Gastrocnemius medialis (tissue), 4 donors: ENCODE measurements around the gene CUX1. TPM values are rescaled to one million over a fixed set of nuclear protein-coding genes. Genes with fewer than 3 reads are reported as not detected.

Source experiments
- ATAC-seq, 2 donors: fragments of 150-250 bp; one replicate each; pipeline ENCODE4 v1.9.1; 2016
- DNase-seq, 2 donors: peaks; one replicate each; pipeline ENCODE4 v3.0.0-alpha.2; 2019
- H3K27ac ChIP-seq, 4 donors: fragments of 200-600 bp; sonication (generic); 1 replicate in 1 of 4; 2 replicates in 3 of 4; pipeline ENCODE4 v1.5.1; 2016 to 2018; ENCODE audit warnings: mild to moderate bottlenecking in 2 of 4, moderate library complexity in 1 of 4
- H3K27me3 ChIP-seq, 3 donors: fragments of 200-600 bp; sonication (generic) in 2 of 3; 1 replicate in 1 of 3; 2 replicates in 2 of 3; pipeline versions ENCODE4 v1.5.1 to v1.6.0; 2016 to 2019; ENCODE audit warnings: mild to moderate bottlenecking in 1 of 3, moderate library complexity in 1 of 3
- H3K36me3 ChIP-seq, 2 donors: fragments of 200-600 bp; sonication (generic) in 1 of 2; one replicate each; pipeline ENCODE4 v1.5.1; 2017 to 2018
- H3K4me1 ChIP-seq, 2 donors: fragments of 200-600 bp; sonication (generic) in 1 of 2; one replicate each; pipeline ENCODE4 v1.5.1; 2016 to 2017; ENCODE audit warnings: mild to moderate bottlenecking in 2 of 2
- H3K4me3 ChIP-seq, 4 donors: fragments of 200-600 bp; sonication (generic) in 3 of 4; 1 replicate in 1 of 4; 2 replicates in 3 of 4; pipeline ENCODE4 v1.5.1; 2016 to 2019; ENCODE audit warnings: mild to moderate bottlenecking in 2 of 4
- H3K9me3 ChIP-seq, 3 donors: fragments of 200-600 bp; sonication (generic) in 2 of 3; 1 replicate in 1 of 3; 2 replicates in 2 of 3; pipeline ENCODE4 v1.5.1; 2016 to 2019
- POLR2A ChIP-seq, 2 donors: fragments of 450-650 bp; IDR thresholded peaks; one replicate each; pipeline ENCODE4 v1.6.1; 2017; ENCODE audit warnings: antibody characterized with exemption in 2 of 2, mild to moderate bottlenecking in 2 of 2, moderate library complexity in 2 of 2
- in situ Hi-C, 4 donors: fragments of 200-750 bp; cut with MboI; loops; one replicate each; pipeline versions ENCODE4 v1.15.0 to v1.8.0; 2017; ENCODE audit warnings: low sequenced_read_pairs in 4 of 4
- intact Hi-C: fragments of 100-400 bp; cut with DNase I; formaldehyde crosslinking; loops from one replicate; pipeline ENCODE4 v1.15.1; 2023; ENCODE audit warnings: low total_unique reads
- total RNA-seq, 4 donors: library from RNA; depleted of rRNA; stranded (reverse); fragments of >200 nt; gene quantifications; one replicate each; pipeline versions ENCODE4 v1.1.0 to v1.2.3, GENCODE V29; 2016
- TF ChIP-seq, protein P1 (sequence below), 5 experiments: fragments of 450-650 bp in 3 of 5; fragments of 200-600 bp in 2 of 5; sonication (generic) in 2 of 5; IDR thresholded peaks in 4 of 5; conservative IDR thresholded peaks in 1 of 5; 1 replicate in 4 of 5; 2 replicates in 1 of 5; pipeline ENCODE4 v1.5.1; 2016 to 2019; ENCODE audit warnings: antibody characterized with exemption in 5 of 5, mild to moderate bottlenecking in 3 of 5, moderate library complexity in 3 of 5

The CUX1 gene
- total RNA-seq, 4 donors from 2014 or later, result 44.1 to 57.9 (median 54.9) TPM

DNA sequence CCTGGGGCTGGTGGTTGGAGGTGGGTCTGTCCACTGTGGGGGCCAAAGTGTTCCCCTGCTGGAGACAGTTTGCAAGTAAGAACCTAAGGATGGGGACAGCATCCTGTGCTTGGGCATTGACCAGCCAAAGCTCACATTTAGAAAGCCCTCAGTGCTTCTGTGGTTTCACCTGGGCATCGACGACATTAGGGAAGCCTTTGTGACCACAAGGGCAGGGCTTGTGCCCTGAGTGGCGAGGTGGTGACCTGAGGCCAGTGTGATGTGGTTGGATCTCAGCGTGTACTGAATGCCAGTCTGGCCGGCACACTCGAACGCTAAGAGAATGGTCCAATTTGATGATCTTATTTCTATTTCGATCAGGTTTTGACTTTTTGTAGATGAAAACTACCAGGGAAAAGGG is 437.1 kb downstream of the CUX1 start:
- intact Hi-C loops, result no loop called here
- H3K4me3 ChIP-seq, result no peak overlapping the region
- DNase-seq, result no peak
- TF ChIP-seq, protein P1, sequence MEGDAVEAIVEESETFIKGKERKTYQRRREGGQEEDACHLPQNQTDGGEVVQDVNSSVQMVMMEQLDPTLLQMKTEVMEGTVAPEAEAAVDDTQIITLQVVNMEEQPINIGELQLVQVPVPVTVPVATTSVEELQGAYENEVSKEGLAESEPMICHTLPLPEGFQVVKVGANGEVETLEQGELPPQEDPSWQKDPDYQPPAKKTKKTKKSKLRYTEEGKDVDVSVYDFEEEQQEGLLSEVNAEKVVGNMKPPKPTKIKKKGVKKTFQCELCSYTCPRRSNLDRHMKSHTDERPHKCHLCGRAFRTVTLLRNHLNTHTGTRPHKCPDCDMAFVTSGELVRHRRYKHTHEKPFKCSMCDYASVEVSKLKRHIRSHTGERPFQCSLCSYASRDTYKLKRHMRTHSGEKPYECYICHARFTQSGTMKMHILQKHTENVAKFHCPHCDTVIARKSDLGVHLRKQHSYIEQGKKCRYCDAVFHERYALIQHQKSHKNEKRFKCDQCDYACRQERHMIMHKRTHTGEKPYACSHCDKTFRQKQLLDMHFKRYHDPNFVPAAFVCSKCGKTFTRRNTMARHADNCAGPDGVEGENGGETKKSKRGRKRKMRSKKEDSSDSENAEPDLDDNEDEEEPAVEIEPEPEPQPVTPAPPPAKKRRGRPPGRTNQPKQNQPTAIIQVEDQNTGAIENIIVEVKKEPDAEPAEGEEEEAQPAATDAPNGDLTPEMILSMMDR (IDR thresholded peaks at IDR 0.05 in 4 of 5, conservative IDR thresholded peaks at IDR 0.05 in 1 of 5), result no peak
- TF ChIP-seq POLR2A (IDR thresholded peaks at IDR 0.05), result no peak
- H3K27me3 ChIP-seq, result no peaks in the 10 kb centered on the region
- H3K36me3 ChIP-seq, result peaks cover 0 to 6% of the 10 kb centered on the region in 2 donors
- ATAC-seq, result no peak
- H3K9me3 ChIP-seq, result no peaks in the 10 kb centered on the region
- peaks cover 0 to 3% of the 10 kb centered on the region in 2 donors for H3K4me1 ChIP-seq
- in situ Hi-C loops, result loop anchor here in 2 of 4 donors (25.0 kb wide), 1 partner anchor 567 kb away; no protein-coding TSS in a partner anchor
- H3K27ac ChIP-seq, result no peak overlapping the region

DNA sequence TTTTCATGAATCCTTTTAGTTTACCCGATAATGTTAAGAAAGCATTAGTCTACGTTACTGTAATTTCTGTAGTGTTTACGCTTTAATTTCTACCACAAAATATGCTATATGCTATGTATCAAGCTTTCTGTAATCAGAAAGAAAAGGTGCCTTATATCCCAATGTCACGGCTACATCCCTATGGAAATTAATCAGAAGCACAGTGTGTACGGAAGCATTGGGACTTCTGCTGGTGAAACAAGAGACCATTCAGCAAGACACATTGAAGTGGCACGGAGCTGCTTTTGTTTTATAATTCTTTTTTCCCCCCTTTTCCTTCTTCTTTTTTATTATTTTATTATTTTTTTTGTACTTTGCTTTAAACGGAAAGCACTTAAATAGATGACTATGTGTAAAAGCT is 438.1 kb downstream of the CUX1 start:
- DNase-seq (no peak), ATAC-seq (no peak)
- in situ Hi-C loops (loop anchor here in 2 of 4 donors (25.0 kb wide), 1 partner anchor 568 kb away; no protein-coding TSS in a partner anchor), intact Hi-C loops (no loop called here)
- no peaks in the 10 kb centered on the region for H3K9me3 ChIP-seq
- no peak overlapping the region for H3K27ac ChIP-seq
- peaks cover 0 to 3% of the 10 kb centered on the region in 2 donors for H3K4me1 ChIP-seq
- no peaks in the 10 kb centered on the region for H3K36me3 ChIP-seq
- no peak overlapping the region for H3K4me3 ChIP-seq
- no peak for TF ChIP-seq POLR2A (IDR thresholded peaks at IDR 0.05)
- TF ChIP-seq, protein P1 (IDR thresholded peaks at IDR 0.05 in 4 of 5, conservative IDR thresholded peaks at IDR 0.05 in 1 of 5), result no peak
- H3K27me3 ChIP-seq, result no peaks in the 10 kb centered on the region

DNA sequence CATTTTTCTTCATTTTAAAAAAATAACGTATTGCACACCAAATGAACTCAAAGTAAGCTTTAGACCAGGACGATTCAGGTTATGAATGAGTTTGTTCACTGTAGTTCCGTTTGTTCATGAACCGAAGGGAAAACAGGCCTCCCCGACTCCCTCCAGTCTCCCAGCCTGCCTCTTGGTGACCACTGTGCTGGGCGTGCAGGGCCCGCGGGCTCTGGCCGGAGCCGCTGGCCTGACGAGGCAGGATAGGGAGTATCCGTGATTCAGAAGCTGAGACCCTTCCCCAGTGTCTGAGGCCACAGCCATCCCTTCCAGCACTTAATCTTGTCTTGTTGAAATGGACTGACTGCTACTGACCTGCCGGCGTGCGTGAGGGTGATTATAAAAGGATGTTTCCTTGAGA is 438.5 kb downstream of the CUX1 start:
- in situ Hi-C loops (loop anchor here in 2 of 4 donors (25.0 kb wide), 1 partner anchor 569 kb away; no protein-coding TSS in a partner anchor), intact Hi-C loops (no loop called here)
- H3K4me1 ChIP-seq, result peaks cover 0 to 3% of the 10 kb centered on the region in 2 donors

DNA sequence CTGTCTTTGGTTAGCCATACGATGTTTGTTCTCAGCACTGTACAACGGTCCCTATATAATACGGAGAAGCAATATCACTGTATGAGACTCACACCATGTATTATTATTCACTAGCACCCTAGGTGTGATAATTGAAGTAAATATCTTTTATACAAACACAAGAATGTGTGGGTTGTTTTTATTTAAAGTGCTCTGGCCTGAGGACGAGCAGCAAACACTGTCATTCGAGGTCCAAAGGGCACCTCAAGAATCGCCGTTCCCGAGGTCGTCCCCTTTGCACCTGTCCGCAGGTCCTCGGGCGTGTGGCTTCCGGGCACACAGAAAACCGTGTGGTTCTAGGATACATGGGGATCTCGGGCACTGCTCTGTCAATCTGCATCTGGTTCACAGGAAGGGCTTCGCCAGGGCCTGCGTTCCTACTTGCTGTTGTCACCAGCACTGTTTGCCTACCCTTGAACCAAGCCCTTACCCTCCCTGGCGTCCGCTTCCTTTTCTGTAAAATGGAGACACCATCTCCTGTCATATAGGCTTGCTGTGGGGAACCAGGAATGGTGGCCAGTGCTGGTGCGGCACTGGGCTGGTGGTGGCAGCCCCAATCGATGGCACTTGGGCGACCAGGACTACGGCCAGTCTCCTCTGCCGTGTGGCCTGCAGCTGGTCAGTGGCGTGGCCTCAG is 440.8 kb downstream of the CUX1 start:
- in situ Hi-C loops (loop anchor here in 2 of 4 donors (25.0 kb wide), 1 partner anchor 571 kb away; no protein-coding TSS in a partner anchor), intact Hi-C loops (no loop called here)
- ATAC-seq (no peak), DNase-seq (no peak)
- Histone ChIP-seq H3K9me3 (no peaks in the 10 kb centered on the region), H3K27me3 (no peaks in the 10 kb centered on the region), H3K4me3 (no peak overlapping the region), H3K36me3 (no peaks in the 10 kb centered on the region), H3K4me1 (peaks cover 0 to 2% of the 10 kb centered on the region in 2 donors), H3K27ac (no peak overlapping the region)
- no peak for TF ChIP-seq POLR2A (IDR thresholded peaks at IDR 0.05)
- TF ChIP-seq, protein P1 (IDR thresholded peaks at IDR 0.05 in 4 of 5, conservative IDR thresholded peaks at IDR 0.05 in 1 of 5), result no peak

More for the DNA sequence above, 438.5 kb downstream of the CUX1 start:
- Histone ChIP-seq H3K27ac (no peak overlapping the region), H3K36me3 (no peaks in the 10 kb centered on the region), H3K9me3 (no peaks in the 10 kb centered on the region), H3K4me3 (no peak overlapping the region), H3K27me3 (no peaks in the 10 kb centered on the region)
- DNase-seq, result no peak
- no peak for ATAC-seq
- TF ChIP-seq POLR2A (IDR thresholded peaks at IDR 0.05), result no peak
- TF ChIP-seq, protein P1 (IDR thresholded peaks at IDR 0.05 in 4 of 5, conservative IDR thresholded peaks at IDR 0.05 in 1 of 5), result no peak
